HFFc6 (cell line): Measurements from ENCODE around the gene MEF2A. TPM values are rescaled to one million over a fixed set of nuclear protein-coding genes. Genes with fewer than 3 reads are reported as not detected.

Experiments
- DNase-seq: peaks from one replicate; pipeline ENCODE4 v3.0.0-alpha.2; 2018
- H3K27ac Mint-ChIP-seq: 2 replicates; pipeline ENCODE4 v1.8.0; 2020; ENCODE audit warnings: mild to moderate bottlenecking, mixed read lengths
- H3K27me3 Mint-ChIP-seq: 2 replicates; pipeline ENCODE4 v1.8.0; 2021; ENCODE audit warnings: mild to moderate bottlenecking, moderate library complexity, mixed read lengths; ENCODE audit not compliant: insufficient read depth
- H3K36me3 Mint-ChIP-seq: 2 replicates; pipeline ENCODE4 v1.8.0; 2021; ENCODE audit warnings: low read depth, mixed read lengths
- H3K4me1 Mint-ChIP-seq: 2 replicates; pipeline ENCODE4 v1.8.0; 2020; ENCODE audit warnings: low read depth, mixed read lengths
- H3K4me3 Mint-ChIP-seq: 2 replicates; pipeline ENCODE4 v1.8.0; 2020; ENCODE audit warnings: mild to moderate bottlenecking, moderate library complexity, mixed read lengths
- H3K9me3 Mint-ChIP-seq: 2 replicates; pipeline ENCODE4 v1.8.0; 2020; ENCODE audit warnings: mild to moderate bottlenecking, mixed read lengths
- total RNA-seq, 6 experiments: library from RNA; stranded (reverse); fragmentation: NEBNext Ultra II Directional; extraction: Animal tissue kit (Norgen Biotek cat#: 25700); gene quantifications; 2 replicates in 1 of 6; 3 replicates in 5 of 6; pipeline ENCODE4 v1.2.3, GENCODE V29; 2021
- TF ChIP-seq, protein P1 (sequence below): fragments of 200-600 bp; sonication (generic); IDR thresholded peaks from 2 replicates; pipeline ENCODE4 v1.5.0; 2021; ENCODE audit warnings: antibody characterized with exemption, mild to moderate bottlenecking

The MEF2A gene
- total RNA-seq, 6 experiments from 2014 or later = 22.8 to 25.8 (median 24.0) TPM

GRCh38 chr15:99720533-99720932, 154.7 kb downstream of the MEF2A start:
- peaks cover 11% of the 10 kb centered on the region for H3K4me1 Mint-ChIP-seq
- TF ChIP-seq, protein P1, sequence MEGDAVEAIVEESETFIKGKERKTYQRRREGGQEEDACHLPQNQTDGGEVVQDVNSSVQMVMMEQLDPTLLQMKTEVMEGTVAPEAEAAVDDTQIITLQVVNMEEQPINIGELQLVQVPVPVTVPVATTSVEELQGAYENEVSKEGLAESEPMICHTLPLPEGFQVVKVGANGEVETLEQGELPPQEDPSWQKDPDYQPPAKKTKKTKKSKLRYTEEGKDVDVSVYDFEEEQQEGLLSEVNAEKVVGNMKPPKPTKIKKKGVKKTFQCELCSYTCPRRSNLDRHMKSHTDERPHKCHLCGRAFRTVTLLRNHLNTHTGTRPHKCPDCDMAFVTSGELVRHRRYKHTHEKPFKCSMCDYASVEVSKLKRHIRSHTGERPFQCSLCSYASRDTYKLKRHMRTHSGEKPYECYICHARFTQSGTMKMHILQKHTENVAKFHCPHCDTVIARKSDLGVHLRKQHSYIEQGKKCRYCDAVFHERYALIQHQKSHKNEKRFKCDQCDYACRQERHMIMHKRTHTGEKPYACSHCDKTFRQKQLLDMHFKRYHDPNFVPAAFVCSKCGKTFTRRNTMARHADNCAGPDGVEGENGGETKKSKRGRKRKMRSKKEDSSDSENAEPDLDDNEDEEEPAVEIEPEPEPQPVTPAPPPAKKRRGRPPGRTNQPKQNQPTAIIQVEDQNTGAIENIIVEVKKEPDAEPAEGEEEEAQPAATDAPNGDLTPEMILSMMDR = no peak
- H3K27me3 Mint-ChIP-seq = no peaks in the 10 kb centered on the region; the same call in none of the 2 replicates
- no peak for DNase-seq
- peaks cover 12% of the 10 kb centered on the region; the same call in 1 of the 2 replicates for H3K36me3 Mint-ChIP-seq
- no peak overlapping the region for H3K4me3 Mint-ChIP-seq
- no peaks in the 10 kb centered on the region for H3K9me3 Mint-ChIP-seq
- H3K27ac Mint-ChIP-seq = no peak overlapping the region

DNA sequence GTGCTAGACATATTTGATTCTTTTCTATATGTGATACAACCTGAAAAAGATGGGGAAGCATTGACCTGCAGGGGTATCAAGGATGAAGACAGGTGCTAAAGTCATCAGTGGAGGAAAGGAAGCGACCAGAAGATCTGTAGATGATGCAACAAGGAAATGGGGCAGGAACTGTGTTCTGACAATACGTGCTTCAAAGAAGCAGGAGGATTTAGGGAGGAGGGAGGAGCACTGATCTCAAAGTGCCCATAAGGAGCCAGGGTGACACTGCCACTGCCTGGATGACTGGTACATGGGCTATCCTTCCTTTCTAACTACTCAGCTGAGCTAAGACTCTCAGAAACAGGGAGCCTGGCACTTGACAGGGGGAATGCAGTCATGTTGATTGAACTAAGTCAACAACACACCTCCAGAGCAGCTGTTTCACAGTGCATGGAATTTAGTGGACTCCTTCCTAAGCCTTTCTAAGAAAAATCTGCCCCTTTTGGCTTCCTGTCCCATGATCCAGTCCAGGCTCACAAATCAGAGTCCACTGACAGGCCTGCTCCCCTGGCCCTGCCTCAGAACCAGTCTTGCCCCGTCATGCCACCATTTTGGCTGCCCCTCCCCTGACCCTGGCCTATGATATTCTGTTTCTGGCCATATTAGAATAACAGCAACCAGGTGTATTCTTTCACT, 155.5 kb downstream of the MEF2A start:
- DNase-seq = no peak
- Mint-ChIP-seq H3K27ac (no peak overlapping the region), H3K27me3 (no peaks in the 10 kb centered on the region; the same call in none of the 2 replicates), H3K9me3 (no peaks in the 10 kb centered on the region), H3K4me1 (peaks cover 11% of the 10 kb centered on the region), H3K4me3 (no peak overlapping the region), H3K36me3 (peaks cover 12% of the 10 kb centered on the region; the same call in 1 of the 2 replicates)
- TF ChIP-seq, protein P1 = no peak

DNA sequence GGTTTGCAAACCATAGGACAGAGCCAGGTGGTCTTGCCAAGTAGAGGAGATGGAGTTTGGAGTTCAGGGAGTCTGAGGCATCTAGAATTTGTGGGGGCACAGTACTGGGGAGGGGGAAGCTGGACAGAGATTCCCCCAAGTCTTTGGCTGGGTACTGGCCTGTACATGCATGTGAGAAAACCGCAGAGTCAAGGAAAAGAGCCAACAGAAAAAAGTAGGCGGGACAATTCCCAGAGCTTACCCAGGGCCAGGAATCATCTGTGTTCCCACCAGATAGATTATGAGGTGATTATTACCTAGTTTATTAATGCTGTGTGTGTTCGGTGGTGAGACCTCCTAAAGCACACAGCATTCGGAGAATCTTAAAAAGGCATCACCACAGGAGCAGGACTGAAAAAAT, 156.1 kb downstream of the MEF2A start:
- Mint-ChIP-seq H3K36me3 (peaks cover 12% of the 10 kb centered on the region; the same call in 1 of the 2 replicates), H3K27me3 (no peaks in the 10 kb centered on the region; the same call in none of the 2 replicates), H3K9me3 (no peaks in the 10 kb centered on the region), H3K27ac (no peak overlapping the region), H3K4me3 (no peak overlapping the region), H3K4me1 (peaks cover 11% of the 10 kb centered on the region)
- TF ChIP-seq, protein P1 = no peak
- DNase-seq = no peak

GRCh38 chr15:99722406-99722805, 156.6 kb downstream of the MEF2A start:
- Mint-ChIP-seq H3K4me1 (peaks cover 11% of the 10 kb centered on the region), H3K27me3 (no peaks in the 10 kb centered on the region; the same call in none of the 2 replicates), H3K9me3 (no peaks in the 10 kb centered on the region), H3K4me3 (no peak overlapping the region), H3K27ac (no peak overlapping the region), H3K36me3 (peaks cover 12% of the 10 kb centered on the region; the same call in 1 of the 2 replicates)
- no peak for DNase-seq
- TF ChIP-seq, protein P1 = no peak

DNA sequence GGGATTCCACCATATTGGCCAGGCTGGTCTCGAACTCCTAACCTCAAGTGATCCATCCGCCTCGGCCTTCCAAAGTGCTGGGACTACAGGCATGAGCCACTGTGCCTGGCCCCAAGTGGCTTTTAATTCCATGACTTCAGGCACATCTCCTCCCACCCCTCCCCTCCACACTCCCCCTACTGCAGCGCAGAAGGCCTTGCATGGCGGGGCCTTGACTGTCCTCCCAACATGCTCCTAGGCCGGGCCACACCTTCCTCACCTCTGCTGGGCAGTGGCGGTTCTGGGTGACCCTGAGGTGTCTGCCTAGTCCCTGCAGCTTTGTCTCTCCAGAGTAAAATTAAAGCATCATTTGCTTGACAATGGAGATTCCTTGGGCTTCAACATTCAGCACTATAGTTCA, 160.5 kb downstream of the MEF2A start:
- H3K27me3 Mint-ChIP-seq = no peaks in the 10 kb centered on the region; the same call in 1 of the 2 replicates
- no peak for DNase-seq
- H3K4me1 Mint-ChIP-seq = peaks cover 17% of the 10 kb centered on the region
- no peaks in the 10 kb centered on the region for H3K9me3 Mint-ChIP-seq
- H3K27ac Mint-ChIP-seq = no peak overlapping the region
- TF ChIP-seq, protein P1 = no peak
- no peaks in the 10 kb centered on the region for H3K36me3 Mint-ChIP-seq
- H3K4me3 Mint-ChIP-seq = no peak overlapping the region
